Measurements from ENCODE around the gene EMP2.

EMP2 gene

DNA sequence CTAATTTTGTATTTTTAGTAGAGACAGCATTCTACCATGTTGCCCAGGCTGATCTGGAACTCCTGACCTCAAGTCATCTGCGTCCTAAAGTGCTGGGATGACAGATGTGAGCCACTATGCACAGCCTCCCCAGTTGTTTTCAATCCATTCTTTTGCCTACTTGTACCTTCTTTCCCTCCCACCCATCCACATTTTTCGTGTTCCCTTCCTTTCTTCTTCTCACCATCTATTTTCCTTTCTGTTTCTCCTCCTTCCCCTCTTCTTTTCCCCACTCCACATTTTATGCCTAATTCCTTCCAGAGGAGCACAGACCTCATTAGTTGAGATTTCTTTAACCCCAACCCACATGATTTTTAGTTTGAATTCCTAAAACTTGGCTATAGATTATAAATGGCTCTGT is 100.2 kb downstream of the EMP2 start:
- Mint-ChIP-seq H3K9me3 (peaks cover 12% of the 10 kb centered on the region), H3K4me1 (no peaks in the 10 kb centered on the region)

More for the DNA sequence above, 100.2 kb downstream of the EMP2 start:
- TF ChIP-seq, protein P1, sequence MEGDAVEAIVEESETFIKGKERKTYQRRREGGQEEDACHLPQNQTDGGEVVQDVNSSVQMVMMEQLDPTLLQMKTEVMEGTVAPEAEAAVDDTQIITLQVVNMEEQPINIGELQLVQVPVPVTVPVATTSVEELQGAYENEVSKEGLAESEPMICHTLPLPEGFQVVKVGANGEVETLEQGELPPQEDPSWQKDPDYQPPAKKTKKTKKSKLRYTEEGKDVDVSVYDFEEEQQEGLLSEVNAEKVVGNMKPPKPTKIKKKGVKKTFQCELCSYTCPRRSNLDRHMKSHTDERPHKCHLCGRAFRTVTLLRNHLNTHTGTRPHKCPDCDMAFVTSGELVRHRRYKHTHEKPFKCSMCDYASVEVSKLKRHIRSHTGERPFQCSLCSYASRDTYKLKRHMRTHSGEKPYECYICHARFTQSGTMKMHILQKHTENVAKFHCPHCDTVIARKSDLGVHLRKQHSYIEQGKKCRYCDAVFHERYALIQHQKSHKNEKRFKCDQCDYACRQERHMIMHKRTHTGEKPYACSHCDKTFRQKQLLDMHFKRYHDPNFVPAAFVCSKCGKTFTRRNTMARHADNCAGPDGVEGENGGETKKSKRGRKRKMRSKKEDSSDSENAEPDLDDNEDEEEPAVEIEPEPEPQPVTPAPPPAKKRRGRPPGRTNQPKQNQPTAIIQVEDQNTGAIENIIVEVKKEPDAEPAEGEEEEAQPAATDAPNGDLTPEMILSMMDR (IDR thresholded peaks at IDR 0.05; ENCODE audit: unreplicated experiment in 3 of 3): no peak
- Mint-ChIP-seq H3K27me3 (ENCODE audit: low read depth) (no peaks in the 10 kb centered on the region), H3K27ac (no peak overlapping the region), H3K4me3 (no peak overlapping the region), H3K36me3 (ENCODE audit: low read depth) (peaks cover 58% of the 10 kb centered on the region)

Data from nephron (organoid).